Neural crest cell (in vitro differentiated cells): Measurements from ENCODE around the gene TAGAP. TPM values are rescaled to one million over a fixed set of nuclear protein-coding genes. Genes with fewer than 3 reads are reported as not detected.

Experiments used
- DNase-seq: peaks from one replicate; pipeline ENCODE4 v3.0.0; 2021; ENCODE audit warnings: low read depth, mixed read lengths, low spot score
- H3K27ac Mint-ChIP-seq: one replicate; pipeline ENCODE4 v1.8.0; 2021; ENCODE audit warnings: mild to moderate bottlenecking, mixed read lengths; ENCODE audit not compliant: unreplicated experiment
- H3K27me3 Mint-ChIP-seq: 2 replicates; pipeline ENCODE4 v1.8.0; 2021; ENCODE audit warnings: low read depth, mild to moderate bottlenecking, mixed read lengths
- H3K36me3 Mint-ChIP-seq: 2 replicates; pipeline ENCODE4 v1.8.0; 2021; ENCODE audit warnings: low read depth, mild to moderate bottlenecking, mixed read lengths
- H3K4me1 Mint-ChIP-seq: 2 replicates; pipeline ENCODE4 v1.8.0; 2021; ENCODE audit warnings: mixed read lengths
- H3K4me3 Mint-ChIP-seq: one replicate; pipeline ENCODE4 v1.8.0; 2021; ENCODE audit warnings: mild to moderate bottlenecking, mixed read lengths
- H3K9me3 Mint-ChIP-seq: 2 replicates; pipeline ENCODE4 v1.8.0; 2021; ENCODE audit warnings: mixed read lengths
- CTCF ChIP-seq: fragments of 200-600 bp; sonication (generic); conservative IDR thresholded peaks from 2 replicates; pipeline ENCODE4 v1.5.0; 2021; ENCODE audit warnings: antibody characterized with exemption, mild to moderate bottlenecking
- total RNA-seq: library from RNA; stranded (reverse); gene quantifications from 2 replicates; pipeline ENCODE4 v1.2.1, GENCODE V29; 2021

The TAGAP gene
- total RNA-seq, 1 donor from 2014 or later = not detected

DNA sequence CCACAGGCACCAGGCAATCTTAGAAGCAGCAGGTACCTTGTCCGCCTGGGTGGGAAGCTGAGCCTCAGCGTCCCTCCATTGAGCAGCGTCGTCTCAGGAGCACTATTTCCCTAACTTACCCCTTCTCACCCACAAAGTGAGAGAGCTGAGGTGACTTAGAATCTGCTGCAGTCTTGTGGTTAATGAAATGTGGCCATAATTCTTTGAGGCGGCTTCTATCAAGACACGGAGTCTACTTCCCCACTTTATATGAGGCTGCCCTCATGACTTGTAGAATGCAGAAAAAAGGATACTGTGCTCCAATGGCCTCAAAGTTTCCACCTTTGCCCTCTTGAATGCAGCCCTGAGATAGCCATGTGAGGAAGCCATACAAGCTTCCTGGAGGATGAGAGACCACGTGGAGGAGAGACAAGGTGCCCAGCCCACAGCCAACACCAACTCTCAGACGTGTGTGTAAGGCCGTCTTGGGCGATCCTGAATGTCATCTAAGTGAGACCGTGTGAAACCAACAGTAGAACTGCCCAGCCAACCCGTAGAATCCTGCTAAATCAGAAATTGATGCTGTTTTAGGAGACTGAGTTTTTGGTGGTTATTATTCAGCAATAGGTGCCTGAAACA lies 9.1 kb upstream of the TAGAP start:
- peaks cover 2% of the 10 kb centered on the region for H3K9me3 Mint-ChIP-seq
- TF ChIP-seq CTCF = no peak
- H3K27me3 Mint-ChIP-seq = peaks cover 14% of the 10 kb centered on the region
- no peaks in the 10 kb centered on the region for H3K36me3 Mint-ChIP-seq
- no peak overlapping the region for H3K27ac Mint-ChIP-seq
- no peak for DNase-seq
- H3K4me3 Mint-ChIP-seq = no peak overlapping the region
- peaks cover 4% of the 10 kb centered on the region for H3K4me1 Mint-ChIP-seq

DNA sequence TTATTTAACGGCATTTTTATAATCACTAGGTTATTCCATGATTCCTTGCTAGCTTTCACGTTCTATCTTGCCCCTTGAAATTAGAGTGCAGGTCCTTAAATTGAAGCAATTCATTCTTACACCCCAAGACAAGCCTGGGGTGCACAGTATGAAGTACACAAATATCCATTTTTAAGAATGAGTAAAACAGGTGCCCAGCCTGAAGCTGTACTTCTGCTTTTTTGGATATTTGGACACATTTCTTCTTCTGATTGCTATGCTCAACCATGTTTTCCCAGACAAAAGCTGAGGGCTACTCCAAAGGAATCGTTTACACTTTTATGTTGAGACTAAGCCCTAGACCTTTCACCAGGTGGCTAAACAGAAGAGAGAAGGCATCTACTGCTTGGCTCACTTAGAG lies 7.9 kb upstream of the TAGAP start:
- H3K4me3 Mint-ChIP-seq = no peak overlapping the region
- H3K27me3 Mint-ChIP-seq = peaks cover 14% of the 10 kb centered on the region
- H3K27ac Mint-ChIP-seq = no peak overlapping the region
- no peak for TF ChIP-seq CTCF
- no peaks in the 10 kb centered on the region for H3K36me3 Mint-ChIP-seq
- H3K4me1 Mint-ChIP-seq = peaks cover 4% of the 10 kb centered on the region
- DNase-seq = no peak
- peaks cover 2% of the 10 kb centered on the region for H3K9me3 Mint-ChIP-seq

GRCh38 chr6:159047891-159048685 lies 3.3 kb upstream of the TAGAP start:
- no peaks in the 10 kb centered on the region for H3K4me1 Mint-ChIP-seq
- DNase-seq = no peak
- no peak overlapping the region for H3K27ac Mint-ChIP-seq
- H3K36me3 Mint-ChIP-seq = no peaks in the 10 kb centered on the region
- H3K4me3 Mint-ChIP-seq = no peak overlapping the region
- H3K27me3 Mint-ChIP-seq = peaks cover 16% of the 10 kb centered on the region
- no peak for TF ChIP-seq CTCF
- no peaks in the 10 kb centered on the region for H3K9me3 Mint-ChIP-seq

DNA sequence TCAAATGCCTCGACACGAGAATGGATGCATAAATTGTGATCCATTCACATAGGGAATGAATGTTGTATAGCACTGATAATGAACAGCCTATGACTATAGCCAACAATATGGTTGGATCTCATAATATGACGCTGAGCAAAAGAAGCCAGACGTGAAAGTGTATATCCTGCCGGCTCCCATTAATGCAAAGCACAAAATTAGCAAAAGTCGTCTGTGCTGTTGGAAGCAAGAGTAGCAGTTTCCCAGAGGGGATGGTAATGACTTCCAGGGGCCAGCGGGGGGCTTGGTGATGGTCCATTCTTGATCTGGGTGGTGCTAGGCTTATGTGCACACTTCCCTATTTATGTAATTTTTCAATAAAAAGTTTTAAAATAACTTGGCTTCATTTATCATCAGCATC lies 1.0 kb upstream of the TAGAP start:
- DNase-seq = no peak

GRCh38 chr6:159043947-159044346 lies 844 bp downstream of the TAGAP start:
- Mint-ChIP-seq H3K9me3 (no peaks in the 10 kb centered on the region), H3K27me3 (peaks cover 19% of the 10 kb centered on the region), H3K36me3 (no peaks in the 10 kb centered on the region), H3K4me3 (no peak overlapping the region), H3K4me1 (no peaks in the 10 kb centered on the region), H3K27ac (no peak overlapping the region)
- no peak for DNase-seq
- TF ChIP-seq CTCF = no peak

More for the DNA sequence above, 1.0 kb upstream of the TAGAP start:
- peaks cover 19% of the 10 kb centered on the region for H3K27me3 Mint-ChIP-seq
- H3K36me3 Mint-ChIP-seq = no peaks in the 10 kb centered on the region
- no peak for TF ChIP-seq CTCF
- H3K4me1 Mint-ChIP-seq = no peaks in the 10 kb centered on the region
- no peak overlapping the region for H3K4me3 Mint-ChIP-seq
- no peaks in the 10 kb centered on the region for H3K9me3 Mint-ChIP-seq
- H3K27ac Mint-ChIP-seq = no peak overlapping the region
